ENCODE measurements around the gene GCGR.

Gene GCGR

DNA sequence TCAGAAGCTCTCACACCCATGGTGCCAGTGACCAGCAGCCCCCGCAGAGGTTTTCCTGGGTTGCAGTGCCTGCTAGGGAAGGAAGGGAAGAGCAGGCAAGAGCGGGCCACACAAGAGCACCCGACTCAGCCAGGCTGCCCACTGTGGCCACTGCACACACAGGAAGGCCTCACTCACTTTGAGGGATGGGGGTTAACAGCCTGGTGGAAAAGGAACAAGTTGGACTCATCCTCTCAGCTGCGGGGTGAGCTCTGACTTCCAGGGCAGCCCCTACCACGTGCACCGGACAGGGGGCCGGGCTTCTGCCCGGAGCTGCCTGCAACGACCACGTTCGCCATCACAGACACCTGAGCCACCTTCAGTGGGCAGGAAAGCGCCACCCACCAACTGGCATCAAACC lies 48.3 kb downstream of the GCGR start:
- DNase-seq = no peak

DNA sequence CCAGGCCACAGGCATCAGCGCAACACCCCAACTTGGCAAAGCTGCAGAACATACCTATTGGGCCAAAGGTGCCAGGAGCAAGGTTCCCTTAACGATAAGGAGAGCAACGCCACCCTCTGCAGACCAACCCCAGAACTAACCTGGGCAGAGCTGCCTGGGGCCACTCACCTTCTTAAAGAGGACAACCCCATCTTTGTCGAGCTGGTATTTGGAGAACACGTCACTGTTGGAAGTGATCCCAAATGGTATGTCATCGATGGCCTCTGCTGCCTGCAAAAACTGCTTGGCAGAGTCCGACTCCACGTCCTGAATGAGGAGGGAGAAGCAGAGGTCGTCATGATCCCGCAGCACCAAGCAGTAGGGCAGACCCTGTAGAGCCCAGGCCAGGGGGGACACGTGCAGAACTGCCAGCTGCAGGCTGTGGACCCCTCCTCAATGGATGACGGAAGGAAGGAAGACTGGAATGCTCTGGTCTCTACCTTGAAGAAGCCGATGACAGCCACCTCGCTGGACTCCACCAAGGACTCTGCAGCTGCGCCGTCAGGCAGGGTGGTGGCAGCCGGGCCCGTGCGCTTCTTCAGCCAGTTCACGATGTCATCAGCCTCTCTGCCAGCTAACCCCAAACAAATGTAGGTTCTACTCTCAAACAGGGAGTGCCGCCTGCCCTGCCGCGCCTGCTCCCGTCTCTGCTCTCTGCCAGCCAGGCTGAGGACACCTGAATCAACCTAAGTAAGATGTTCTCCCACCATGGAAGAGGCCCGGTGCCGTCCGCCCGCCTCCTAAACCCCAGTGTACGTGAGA lies 51.2 kb downstream of the GCGR start:
- DNase-seq = no peak

DNA sequence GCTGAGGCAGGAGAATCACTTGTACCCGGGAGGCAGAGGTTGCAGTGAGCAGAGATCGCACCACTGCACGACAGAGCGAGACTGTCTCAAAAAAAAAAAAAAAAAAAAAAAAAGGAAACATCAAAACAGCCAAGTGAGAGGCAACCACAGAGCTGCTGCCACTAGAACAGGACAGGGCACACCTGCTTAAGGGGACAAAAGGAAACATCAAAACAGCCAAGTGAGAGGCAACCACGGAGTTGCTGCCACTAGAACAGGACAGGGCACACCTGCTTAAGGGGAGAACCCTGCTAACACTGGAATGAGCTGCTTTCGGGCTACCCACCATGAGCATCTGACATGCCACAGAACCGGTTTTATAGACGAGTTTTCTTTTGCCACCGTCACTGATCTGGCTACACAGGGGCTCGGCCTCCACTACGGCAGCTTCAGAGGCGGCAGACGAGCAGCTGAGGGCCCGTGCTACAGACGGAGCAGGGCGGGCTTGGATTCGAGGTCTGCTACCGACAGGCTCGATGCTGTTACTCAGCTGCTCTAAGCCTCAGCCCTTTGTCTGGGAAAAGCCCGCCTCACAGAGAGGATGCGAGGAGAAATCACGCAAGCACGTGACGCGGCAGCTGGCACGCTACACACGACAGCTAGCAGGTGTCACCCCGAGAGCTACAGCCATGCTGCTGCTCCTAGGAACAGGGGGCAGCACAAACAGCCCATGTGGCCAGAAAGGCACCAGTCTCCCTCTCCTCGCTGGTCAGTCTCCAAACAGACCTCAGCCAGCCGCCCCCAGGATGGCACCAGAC lies 54.4 kb downstream of the GCGR start:
- DNase-seq = no peak

DNA sequence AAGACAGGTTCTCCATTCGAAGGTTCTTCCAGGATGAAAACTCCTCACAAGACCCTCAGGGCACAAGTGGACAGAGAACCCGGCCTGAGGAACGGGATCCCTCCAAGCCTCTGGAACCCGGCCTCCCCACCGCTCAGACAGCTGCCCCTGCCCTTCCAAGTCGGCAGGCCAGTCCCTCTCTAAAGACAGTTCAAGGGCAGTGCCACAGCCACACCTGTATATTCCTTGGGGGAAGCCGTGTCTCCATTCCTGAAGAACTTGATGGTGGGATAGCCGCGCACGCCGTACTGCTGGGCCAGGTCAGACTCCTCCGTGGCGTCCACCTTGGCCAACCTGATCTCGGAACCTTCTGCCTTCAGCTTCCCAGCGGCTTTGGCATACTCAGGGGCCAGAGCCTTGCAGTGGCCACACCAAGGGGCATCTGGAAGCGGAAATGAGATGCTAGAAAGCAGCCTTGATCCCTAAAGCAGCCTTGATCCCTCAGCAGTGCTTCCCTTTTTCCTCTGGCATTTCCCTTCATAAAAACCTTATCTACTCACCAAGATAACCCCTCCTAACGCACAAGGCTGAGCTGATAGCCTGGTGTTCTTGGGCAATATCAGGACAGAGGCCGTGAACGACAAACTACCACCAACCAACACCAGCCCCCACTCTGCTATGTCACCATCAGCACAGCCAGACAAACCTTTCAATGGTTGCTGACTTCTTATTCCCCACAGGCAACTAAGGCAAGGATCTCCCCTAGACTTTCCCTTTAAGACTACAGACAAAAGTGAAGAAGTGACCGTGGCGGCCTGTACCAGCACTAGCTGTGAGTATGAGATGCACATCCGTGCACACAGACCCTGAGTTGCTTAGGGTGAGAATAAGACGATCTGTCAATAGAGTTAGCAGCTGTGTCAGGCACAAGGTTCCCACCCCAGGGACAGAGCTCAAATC lies 55.3 kb downstream of the GCGR start:
- DNase-seq = no peak

DNA sequence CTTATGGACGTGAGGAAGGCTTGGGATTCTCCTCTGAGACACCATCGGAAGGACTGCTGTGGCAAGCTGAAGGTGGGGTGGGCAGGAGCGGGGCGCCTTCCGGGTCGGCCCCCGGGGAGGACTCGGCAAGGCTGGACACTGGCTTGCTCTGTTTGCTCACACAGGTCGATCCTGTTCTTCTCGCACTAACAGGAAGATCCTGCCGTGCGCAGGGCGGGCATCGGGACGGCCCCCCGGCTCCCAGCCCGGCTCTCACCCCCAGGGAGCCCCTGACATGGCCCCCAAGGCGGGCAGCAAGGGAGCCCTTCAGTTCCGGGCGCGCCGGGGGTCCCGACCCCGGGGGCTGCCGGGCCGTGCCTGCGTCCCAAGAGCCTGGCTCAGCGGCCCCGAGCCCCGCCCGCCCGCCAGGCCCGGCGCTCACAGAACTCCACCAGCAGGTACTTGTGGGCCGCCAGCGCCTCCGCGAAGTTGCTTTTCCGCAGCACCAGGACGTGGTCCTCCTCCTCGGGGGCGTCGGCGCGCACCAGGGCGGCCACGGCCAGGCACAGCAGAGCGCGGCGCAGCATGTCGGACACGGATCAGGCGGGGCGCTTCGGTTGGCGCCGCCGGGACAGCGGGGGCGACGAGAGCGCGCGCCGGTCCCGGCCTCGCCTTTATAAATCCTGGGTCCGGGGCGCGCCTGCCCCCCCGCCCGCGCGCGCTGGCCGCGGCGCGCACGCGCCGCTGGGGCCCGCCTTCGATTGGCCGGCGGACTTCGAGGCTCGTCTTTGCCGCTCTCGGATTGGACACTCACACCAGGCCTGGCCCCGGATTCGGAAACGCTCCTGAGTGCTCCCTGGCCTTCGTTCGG lies 56.2 kb downstream of the GCGR start, which contains the start of gene P4HB:
Gene P4HB, minus strand, starts transcription at position 630 of the 850 bp plus-strand sequence. Its CDS starts 64 bp downstream, at position 566.
- no peak for DNase-seq

DNA sequence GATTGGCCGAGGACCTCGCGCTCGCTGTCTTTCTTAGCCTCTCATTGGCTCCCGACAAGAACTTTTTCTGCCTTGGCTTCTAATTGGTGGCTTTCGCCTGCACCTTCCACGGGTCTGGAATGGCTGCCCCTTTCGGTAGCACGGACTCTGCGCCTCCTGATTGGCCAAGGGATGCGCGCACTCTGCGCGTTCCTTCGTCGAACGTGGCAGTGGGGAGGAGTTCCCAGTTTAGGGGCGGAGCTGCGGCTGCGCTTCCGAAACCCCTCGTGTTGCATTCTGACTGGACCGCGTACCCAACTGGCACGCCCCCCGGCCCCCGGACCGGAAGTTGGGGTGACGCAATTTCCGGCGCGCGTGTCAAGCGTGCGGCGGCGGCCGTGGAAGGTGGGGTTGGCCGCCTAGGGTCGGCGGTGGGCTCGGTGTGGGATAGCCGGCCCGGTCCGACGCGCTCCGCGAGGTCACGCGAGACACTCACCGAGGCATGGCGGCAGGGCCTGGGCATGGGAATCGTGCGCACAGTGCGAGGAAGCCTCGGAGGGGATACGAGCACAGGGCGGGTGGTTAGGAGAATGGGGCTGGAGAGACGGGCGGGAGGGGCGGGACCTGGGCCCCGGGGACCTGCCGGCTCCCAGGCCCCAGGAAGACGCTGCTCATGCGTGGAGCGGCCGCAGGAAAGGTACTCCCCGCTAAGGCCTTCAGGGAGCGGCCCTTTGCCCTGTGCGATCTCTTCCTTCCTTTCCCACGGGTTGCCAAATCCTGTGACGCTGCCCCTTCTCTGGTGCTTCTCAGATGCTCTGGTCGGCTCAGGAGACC lies 57.0 kb downstream of the GCGR start:
- peak; percentile 100 for DNase-seq

DNA sequence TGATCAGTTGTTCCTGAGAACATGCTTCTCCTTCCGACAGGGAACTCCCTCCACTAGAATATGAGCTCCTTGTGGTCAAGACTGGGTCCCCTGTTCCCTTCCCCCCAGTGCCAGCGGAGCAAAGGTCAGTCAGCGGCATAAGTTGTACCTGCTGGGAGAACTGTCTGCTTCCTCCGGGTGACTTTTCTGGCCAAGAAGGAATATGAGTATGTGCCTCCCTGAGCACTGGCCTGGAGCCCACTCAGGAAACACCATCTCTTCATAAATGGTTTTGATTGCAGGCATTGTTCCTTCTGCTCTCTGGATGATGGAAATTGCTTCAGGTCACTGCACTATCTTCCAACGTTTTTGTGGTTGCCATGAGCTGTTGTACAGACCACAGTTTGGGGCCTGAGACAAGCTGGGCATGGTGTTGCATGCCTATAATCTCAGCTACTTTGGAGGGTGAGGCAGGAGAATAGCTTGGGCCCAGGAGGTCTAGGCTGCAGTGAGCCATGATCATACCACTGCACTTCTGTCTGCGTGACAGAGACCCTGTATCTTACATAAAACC lies 59.2 kb downstream of the GCGR start:
- no peak for DNase-seq
